Liver (tissue), 9 donors: Measurements from ENCODE around the gene HIVEP3. TPM values are rescaled to one million over a fixed set of nuclear protein-coding genes. Genes with fewer than 3 reads are reported as not detected.

Experiments
- DNase-seq: peaks from one replicate; pipeline ENCODE4 v3.0.0-alpha.2; 2017; ENCODE audit warnings: low spot score
- H3K27ac ChIP-seq, 2 donors: one replicate each; pipeline ENCODE4 v1.7.0; 2013; ENCODE audit warnings: inconsistent platforms in 2 of 2, low read length in 2 of 2, control low read depth in 1 of 2, low read depth in 1 of 2, mild to moderate bottlenecking in 1 of 2
- H3K27me3 ChIP-seq, 4 donors: one replicate each; pipeline versions ENCODE4 v1.6.1 to v1.7.0; 2013; ENCODE audit warnings: low read length in 3 of 4, inconsistent platforms in 1 of 4, mild to moderate bottlenecking in 1 of 4, moderate library complexity in 1 of 4; ENCODE audit not compliant: control insufficient read depth in 4 of 4, insufficient read depth in 4 of 4
- H3K36me3 ChIP-seq, 4 donors: one replicate each; pipeline versions ENCODE4 v1.6.1 to v1.7.0; 2013; ENCODE audit warnings: low read length in 3 of 4, mild to moderate bottlenecking in 3 of 4, low read depth in 1 of 4, moderate library complexity in 1 of 4; ENCODE audit not compliant: control insufficient read depth in 4 of 4, insufficient read depth in 3 of 4
- H3K4me1 ChIP-seq, 4 donors: one replicate each; pipeline versions ENCODE4 v1.6.1 to v1.7.0; 2013; ENCODE audit warnings: low read length in 3 of 4, mild to moderate bottlenecking in 3 of 4, moderate library complexity in 1 of 4; ENCODE audit not compliant: control insufficient read depth in 4 of 4, insufficient read depth in 4 of 4
- H3K4me3 ChIP-seq, 3 donors: one replicate each; pipeline versions ENCODE4 v1.6.1 to v1.7.0; 2013; ENCODE audit warnings: low read length in 3 of 3, control low read depth in 1 of 3, low read depth in 1 of 3, mild to moderate bottlenecking in 1 of 3
- H3K9ac ChIP-seq, 2 donors: one replicate each; pipeline ENCODE4 v1.7.0; 2013; ENCODE audit warnings: low read length in 2 of 2, mild to moderate bottlenecking in 2 of 2, moderate library complexity in 2 of 2, control low read depth in 1 of 2, low read depth in 1 of 2
- H3K9me3 ChIP-seq, 4 donors: one replicate each; pipeline versions ENCODE4 v1.6.1 to v1.7.0; 2013; ENCODE audit warnings: low read length in 3 of 4; ENCODE audit not compliant: control insufficient read depth in 4 of 4
- ATF3 ChIP-seq: IDR thresholded peaks from 2 replicates; pipeline ENCODE4 v1.6.1; 2016; ENCODE audit warnings: antibody characterized with exemption
- CTCF ChIP-seq: fragments of 150-350 bp; IDR thresholded peaks from 2 replicates; pipeline ENCODE4 v1.5.1; 2017; ENCODE audit warnings: improper control_type of control experiment, low read depth, low read length; ENCODE audit not compliant: missing input control
- EGR1 ChIP-seq, 2 donors: IDR thresholded peaks; 2 replicates each; pipeline ENCODE4 v1.6.1; 2016 to 2018; ENCODE audit warnings: antibody characterized with exemption in 2 of 2, low read depth in 2 of 2
- FOXA2 ChIP-seq: IDR thresholded peaks from 2 replicates; pipeline ENCODE4 v1.6.1; 2016; ENCODE audit warnings: antibody characterized with exemption
- GABPA ChIP-seq, 2 donors: IDR thresholded peaks in 1 of 2; conservative IDR thresholded peaks in 1 of 2; 2 replicates each; pipeline ENCODE4 v1.6.1; 2016; ENCODE audit warnings: antibody characterized with exemption in 2 of 2, mild to moderate bottlenecking in 1 of 2, moderate library complexity in 1 of 2
- HNF4A ChIP-seq, 2 donors: conservative IDR thresholded peaks; 2 replicates each; pipeline ENCODE4 v1.6.1; 2016; ENCODE audit warnings: antibody characterized with exemption in 2 of 2, mild to moderate bottlenecking in 2 of 2
- HNF4G ChIP-seq: IDR thresholded peaks from 2 replicates; pipeline ENCODE4 v1.6.1; 2016; ENCODE audit warnings: antibody characterized with exemption
- JUND ChIP-seq, 2 donors: IDR thresholded peaks; 2 replicates each; pipeline ENCODE4 v1.6.1; 2016; ENCODE audit warnings: antibody characterized with exemption in 2 of 2
- NR2F2 ChIP-seq: IDR thresholded peaks from 2 replicates; pipeline ENCODE4 v1.6.1; 2016; ENCODE audit warnings: antibody characterized with exemption
- RAD21 ChIP-seq, 2 donors: IDR thresholded peaks; 2 replicates each; pipeline ENCODE4 v1.6.1; 2016; ENCODE audit warnings: antibody characterized with exemption in 2 of 2, mild to moderate bottlenecking in 2 of 2
- SP1 ChIP-seq: IDR thresholded peaks from 2 replicates; pipeline ENCODE4 v1.6.1; 2018; ENCODE audit warnings: antibody characterized with exemption, mild to moderate bottlenecking
- ZBTB33 ChIP-seq: IDR thresholded peaks from 2 replicates; pipeline ENCODE4 v1.6.1; 2016; ENCODE audit warnings: antibody characterized with exemption
- WGBS: extraction: QIAGEN DNeasy Blood & Tissue Kit; methylation state at CpG from one replicate; pipeline ENCODE4 v1.1.7; 2013; 5-methylcytosine and 5-hydroxymethylcytosine counted together
- polyA plus RNA-seq, 2 donors: library from polyadenylated mRNA; stranded (reverse) in 1 of 2; unstranded in 1 of 2; fragments of 200-250 nt in 1 of 2; fragments of >200 nt in 1 of 2; fragmentation: Nextera tagmentation in 1 of 2; extraction: Ambion mirVana in 1 of 2; gene quantifications; one replicate each; pipeline versions ENCODE4 v1.2.1 to v1.2.3, GENCODE V29; 2013 to 2015
- total RNA-seq, 2 donors: library from RNA; depleted of rRNA; stranded (reverse); fragments of >200 nt; gene quantifications; one replicate each; pipeline ENCODE4 v1.2.3, GENCODE V29; 2014
- donor health status: healthy.
- donor health status: healthy.
- donor health status: healthy.
- donor health status: healthy.
- donor health status: healthy.

Gene HIVEP3
- total and polyA plus RNA-seq, 4 donors, result 0.93 to 1.6 (median 1.4) TPM

- WGBS, result 78% methylated on average over 3 of the region's 3 CpGs
- Histone ChIP-seq H3K9me3 (no peaks in the 10 kb centered on the region), H3K27me3 (no peaks in the 10 kb centered on the region), H3K4me1 (no peaks in the 10 kb centered on the region), H3K36me3 (no peaks in the 10 kb centered on the region), H3K9ac (no peak overlapping the region), H3K4me3 (no peak overlapping the region), H3K27ac (no peak overlapping the region)
- DNase-seq, result no peak
- TF ChIP-seq RAD21 (IDR thresholded peaks at IDR 0.05) (no peak), SP1 (no peak), JUND (IDR thresholded peaks at IDR 0.05) (no peak), ATF3 (no peak), CTCF (no peak), HNF4G (no peak)
Observed at GRCh38 chr1:41883507-41883906, 35.2 kb downstream of the HIVEP3 start.

GRCh38 chr1:41882486-41882885, 36.2 kb downstream of the HIVEP3 start:
- Histone ChIP-seq H3K9ac (no peak overlapping the region), H3K9me3 (no peaks in the 10 kb centered on the region), H3K36me3 (no peaks in the 10 kb centered on the region), H3K27ac (no peak overlapping the region), H3K4me3 (no peak overlapping the region), H3K27me3 (no peaks in the 10 kb centered on the region), H3K4me1 (no peaks in the 10 kb centered on the region)
- no peak for DNase-seq
- TF ChIP-seq HNF4A (conservative IDR thresholded peaks at IDR 0.05) (no peak), CTCF (no peak), NR2F2 (no peak), EGR1 (IDR thresholded peaks at IDR 0.05; ENCODE audit: low read depth in 2 of 2) (no peak), GABPA (IDR thresholded peaks at IDR 0.05 in 1 of 2, conservative IDR thresholded peaks at IDR 0.05 in 1 of 2) (no peak), ZBTB33 (no peak), RAD21 (IDR thresholded peaks at IDR 0.05) (no peak)

- no peak for DNase-seq
- TF ChIP-seq GABPA (IDR thresholded peaks at IDR 0.05 in 1 of 2, conservative IDR thresholded peaks at IDR 0.05 in 1 of 2), result no peak
- no peak for TF ChIP-seq ZBTB33
- no peak for TF ChIP-seq HNF4G
- TF ChIP-seq NR2F2, result no peak
- TF ChIP-seq CTCF, result no peak
- TF ChIP-seq FOXA2, result no peak
- H3K9ac ChIP-seq, result no peak overlapping the region
Observed at GRCh38 chr1:41882068-41882477, 36.6 kb downstream of the HIVEP3 start.

More at GRCh38 chr1:41882068-41882477, 36.6 kb downstream of the HIVEP3 start:
- H3K4me3 ChIP-seq, result no peak overlapping the region
- 75% methylated on average over 5 of the region's 5 CpGs for WGBS
- no peaks in the 10 kb centered on the region for H3K27me3 ChIP-seq
- H3K4me1 ChIP-seq, result no peaks in the 10 kb centered on the region
- H3K36me3 ChIP-seq, result no peaks in the 10 kb centered on the region
- H3K27ac ChIP-seq, result no peak overlapping the region
- no peaks in the 10 kb centered on the region for H3K9me3 ChIP-seq
